ENCODE data around the gene WDR46. TPM values are rescaled to one million over a fixed set of nuclear protein-coding genes. Genes with fewer than 3 reads are reported as not detected.
"Not testable (repeated sequence)": the region's sequence is repeated elsewhere in the genome, so short reads cannot be mapped to it uniquely, and the experiment has no call there.

The WDR46 gene
- total and polyA plus RNA-seq, 12 donors = 44.0 to 139 (median 57.7) TPM

DNA sequence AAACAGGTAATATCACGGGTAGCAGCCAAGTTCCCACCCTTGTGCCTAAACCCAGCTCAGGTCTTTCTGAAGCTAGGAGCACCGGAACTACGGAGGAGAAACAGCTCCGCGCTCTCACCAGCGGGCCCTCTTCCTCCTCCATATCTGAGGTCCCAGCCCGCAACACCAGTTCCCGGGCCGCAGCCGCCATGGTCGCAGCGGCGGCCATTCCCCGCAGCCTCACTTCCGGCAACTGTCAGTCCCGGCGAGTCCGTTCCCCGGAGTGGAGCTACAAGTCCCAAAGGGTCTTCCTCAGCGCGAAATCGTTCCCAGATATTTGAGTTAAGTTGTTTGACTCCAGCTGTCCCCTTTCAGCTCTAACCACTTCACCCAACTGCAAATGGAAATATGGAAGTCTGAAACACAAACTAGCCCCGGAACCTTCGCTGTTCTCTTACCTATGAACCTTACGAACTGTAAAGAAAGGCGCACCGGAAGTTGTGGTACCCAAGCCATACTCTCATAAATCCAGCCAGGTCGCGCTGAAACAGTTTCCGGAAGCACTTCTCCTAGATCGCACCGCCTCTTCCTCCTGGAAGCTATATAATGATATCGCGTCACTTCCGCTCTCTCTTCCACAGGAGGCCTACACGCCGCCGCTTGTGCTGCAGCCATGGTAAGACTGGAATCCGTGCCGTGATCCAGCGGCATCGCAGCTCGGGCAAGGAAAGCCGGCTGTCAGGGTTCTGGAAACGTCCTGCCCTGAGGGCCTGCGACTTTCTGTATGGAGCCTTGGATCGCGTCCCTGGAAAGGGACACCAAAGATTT is 17.4 kb downstream of the WDR46 start, which contains the start of the genes RPS18 and VPS52:
Gene RPS18, plus strand, starts transcription at position 608 of the 807 bp plus-strand sequence. Its CDS starts 45 bp downstream, at position 653.
Gene VPS52, minus strand, starts transcription at position 409 of the 807 bp plus-strand sequence. Its CDS starts 201 bp downstream, at position 208.
- Histone ChIP-seq H3K4me3 (peak within 1 kb of the TSS; percentile 59 to 94 (median 85)), H3K27me3 (no peaks in the 10 kb centered on the region), H3K27ac (peak within 1 kb of the TSS; percentile 75 to 98 (median 92)), H3K36me3 (replicated peaks in 1 of 2) (peaks cover 0 to 61% of the 10 kb centered on the region in 2 donors), H3K9me3 (replicated peaks in 1 of 3) (no peaks in the 10 kb centered on the region), H3K4me1 (replicated peaks in 1 of 2) (peaks cover 22 to 57% of the 10 kb centered on the region in 2 donors)
- intact Hi-C loops (cut with DNase I) = no loop called here
- peak; percentile 93 to 99 (median 97) for DNase-seq
- TF ChIP-seq POLR2A (IDR thresholded peaks at IDR 0.05) = peak; percentile 83 to 95
- TF ChIP-seq, protein P1, sequence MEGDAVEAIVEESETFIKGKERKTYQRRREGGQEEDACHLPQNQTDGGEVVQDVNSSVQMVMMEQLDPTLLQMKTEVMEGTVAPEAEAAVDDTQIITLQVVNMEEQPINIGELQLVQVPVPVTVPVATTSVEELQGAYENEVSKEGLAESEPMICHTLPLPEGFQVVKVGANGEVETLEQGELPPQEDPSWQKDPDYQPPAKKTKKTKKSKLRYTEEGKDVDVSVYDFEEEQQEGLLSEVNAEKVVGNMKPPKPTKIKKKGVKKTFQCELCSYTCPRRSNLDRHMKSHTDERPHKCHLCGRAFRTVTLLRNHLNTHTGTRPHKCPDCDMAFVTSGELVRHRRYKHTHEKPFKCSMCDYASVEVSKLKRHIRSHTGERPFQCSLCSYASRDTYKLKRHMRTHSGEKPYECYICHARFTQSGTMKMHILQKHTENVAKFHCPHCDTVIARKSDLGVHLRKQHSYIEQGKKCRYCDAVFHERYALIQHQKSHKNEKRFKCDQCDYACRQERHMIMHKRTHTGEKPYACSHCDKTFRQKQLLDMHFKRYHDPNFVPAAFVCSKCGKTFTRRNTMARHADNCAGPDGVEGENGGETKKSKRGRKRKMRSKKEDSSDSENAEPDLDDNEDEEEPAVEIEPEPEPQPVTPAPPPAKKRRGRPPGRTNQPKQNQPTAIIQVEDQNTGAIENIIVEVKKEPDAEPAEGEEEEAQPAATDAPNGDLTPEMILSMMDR (IDR thresholded peaks at IDR 0.05) = no peak
- 0 to 1% (median 0%) methylated on average over 35 to 48 of the region's 48 CpGs for WGBS, 4 donors

GRCh38 chr6:33271117-33271467 is 17.9 kb downstream of the WDR46 start:
- Histone ChIP-seq H3K27me3 (no peaks in the 10 kb centered on the region), H3K4me3 (peak overlapping the region; percentile 52 to 94 (median 85)), H3K36me3 (replicated peaks in 1 of 2) (peaks cover 0 to 62% of the 10 kb centered on the region in 2 donors), H3K4me1 (replicated peaks in 1 of 2) (peaks cover 18 to 51% of the 10 kb centered on the region in 2 donors), H3K9me3 (replicated peaks in 1 of 3) (no peaks in the 10 kb centered on the region), H3K27ac (peak overlapping the region; percentile 75 to 98 (median 92))
- no peak for TF ChIP-seq POLR2A (IDR thresholded peaks at IDR 0.05)
- TF ChIP-seq, protein P1 (IDR thresholded peaks at IDR 0.05) = peak in 1 of 6 experiments; percentile 9
- no peak for DNase-seq
- intact Hi-C loops (cut with DNase I) = no loop called here
- 2 to 6% (median 2%) methylated on average over 7 of the region's 7 CpGs for WGBS, 4 donors

GRCh38 chr6:33264015-33264414 is 25.0 kb downstream of the WDR46 start:
- Histone ChIP-seq H3K4me1 (replicated peaks in 1 of 2) (peaks cover 5 to 8% of the 10 kb centered on the region in 2 donors), H3K36me3 (replicated peaks in 1 of 2) (peaks cover 0 to 68% of the 10 kb centered on the region in 2 donors), H3K27me3 (no peaks in the 10 kb centered on the region), H3K27ac (no peak overlapping the region), H3K9me3 (replicated peaks in 1 of 3) (no peaks in the 10 kb centered on the region), H3K4me3 (no peak overlapping the region)
- no peak for TF ChIP-seq POLR2A (IDR thresholded peaks at IDR 0.05)
- TF ChIP-seq, protein P1 (IDR thresholded peaks at IDR 0.05) = no peak
- WGBS, 4 donors = 87 to 94% (median 90%) methylated on average over 7 of the region's 7 CpGs
- no peak for DNase-seq
- intact Hi-C loops (cut with DNase I) = no loop called here

GRCh38 chr6:33262490-33262889 is 26.5 kb downstream of the WDR46 start:
- H3K27me3 ChIP-seq; H3K9me3 ChIP-seq (replicated peaks in 1 of 3); H3K4me3 ChIP-seq; DNase-seq; H3K4me1 ChIP-seq (replicated peaks in 1 of 2); intact Hi-C loops (cut with DNase I); H3K27ac ChIP-seq: not testable (repeated sequence)
- H3K36me3 ChIP-seq (replicated peaks in 1 of 2) = peaks cover 0 to 56% of the 10 kb centered on the region in 2 donors
- WGBS, 4 donors = 89 to 97% (median 94%) methylated on average over 3 of the region's 3 CpGs
